ENCODE data around the gene FOXP1.

GRCh38 chr3:71442652-71443042, 140.9 kb downstream of the FOXP1 start:
- TF ChIP-seq, protein P1, sequence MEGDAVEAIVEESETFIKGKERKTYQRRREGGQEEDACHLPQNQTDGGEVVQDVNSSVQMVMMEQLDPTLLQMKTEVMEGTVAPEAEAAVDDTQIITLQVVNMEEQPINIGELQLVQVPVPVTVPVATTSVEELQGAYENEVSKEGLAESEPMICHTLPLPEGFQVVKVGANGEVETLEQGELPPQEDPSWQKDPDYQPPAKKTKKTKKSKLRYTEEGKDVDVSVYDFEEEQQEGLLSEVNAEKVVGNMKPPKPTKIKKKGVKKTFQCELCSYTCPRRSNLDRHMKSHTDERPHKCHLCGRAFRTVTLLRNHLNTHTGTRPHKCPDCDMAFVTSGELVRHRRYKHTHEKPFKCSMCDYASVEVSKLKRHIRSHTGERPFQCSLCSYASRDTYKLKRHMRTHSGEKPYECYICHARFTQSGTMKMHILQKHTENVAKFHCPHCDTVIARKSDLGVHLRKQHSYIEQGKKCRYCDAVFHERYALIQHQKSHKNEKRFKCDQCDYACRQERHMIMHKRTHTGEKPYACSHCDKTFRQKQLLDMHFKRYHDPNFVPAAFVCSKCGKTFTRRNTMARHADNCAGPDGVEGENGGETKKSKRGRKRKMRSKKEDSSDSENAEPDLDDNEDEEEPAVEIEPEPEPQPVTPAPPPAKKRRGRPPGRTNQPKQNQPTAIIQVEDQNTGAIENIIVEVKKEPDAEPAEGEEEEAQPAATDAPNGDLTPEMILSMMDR (IDR thresholded peaks at IDR 0.05), result no peak
- TF ChIP-seq POLR2A (IDR thresholded peaks at IDR 0.05), result no peak

All from adrenal gland (tissue), 5 donors.